HG03095 (cell line): ENCODE measurements around the gene TMEFF1.
A peak's percentile ranks its signal among the peaks of the same experiment; 100 is the strongest.
"Not testable (repeated sequence)": the region's sequence is repeated elsewhere in the genome, so short reads cannot be mapped to it uniquely, and the experiment has no call there.

Experiments
- ATAC-seq: cut with Tn5 transposase; IDR thresholded peaks from one replicate; pipeline ENCODE4 v1.9.1; 2021; ENCODE audit warnings: moderate library complexity; ENCODE audit not compliant: unreplicated experiment

Gene TMEFF1, protein sequence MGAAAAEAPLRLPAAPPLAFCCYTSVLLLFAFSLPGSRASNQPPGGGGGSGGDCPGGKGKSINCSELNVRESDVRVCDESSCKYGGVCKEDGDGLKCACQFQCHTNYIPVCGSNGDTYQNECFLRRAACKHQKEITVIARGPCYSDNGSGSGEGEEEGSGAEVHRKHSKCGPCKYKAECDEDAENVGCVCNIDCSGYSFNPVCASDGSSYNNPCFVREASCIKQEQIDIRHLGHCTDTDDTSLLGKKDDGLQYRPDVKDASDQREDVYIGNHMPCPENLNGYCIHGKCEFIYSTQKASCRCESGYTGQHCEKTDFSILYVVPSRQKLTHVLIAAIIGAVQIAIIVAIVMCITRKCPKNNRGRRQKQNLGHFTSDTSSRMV

GRCh38 chr9:100472788-100473275 is at the start of gene TMEFF1:
Gene TMEFF1, plus strand, starts transcription at chr9:100473149. Its CDS starts 396 bp downstream, at chr9:100473545.
- ATAC-seq, result peak; percentile 57

DNA sequence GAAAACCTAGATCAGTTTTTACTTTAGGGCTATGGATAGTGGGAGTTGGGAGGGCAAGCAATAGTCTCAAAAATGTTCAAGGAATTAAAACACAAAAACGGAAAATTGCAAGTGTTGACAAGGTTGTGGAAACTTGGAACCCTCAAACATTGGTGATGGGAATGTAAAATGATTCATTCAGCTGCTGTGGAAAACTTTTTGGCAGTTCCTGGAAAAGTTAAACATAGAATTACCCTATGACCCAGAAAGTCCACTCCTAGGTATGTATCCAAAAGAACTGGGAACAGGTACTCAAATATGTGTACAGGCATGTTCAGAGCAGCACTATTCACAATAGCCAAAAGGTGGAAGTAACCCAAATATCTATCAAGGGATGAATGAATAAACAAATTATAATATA is 47.2 kb upstream of the TMEFF1 start:
- no peak for ATAC-seq

DNA sequence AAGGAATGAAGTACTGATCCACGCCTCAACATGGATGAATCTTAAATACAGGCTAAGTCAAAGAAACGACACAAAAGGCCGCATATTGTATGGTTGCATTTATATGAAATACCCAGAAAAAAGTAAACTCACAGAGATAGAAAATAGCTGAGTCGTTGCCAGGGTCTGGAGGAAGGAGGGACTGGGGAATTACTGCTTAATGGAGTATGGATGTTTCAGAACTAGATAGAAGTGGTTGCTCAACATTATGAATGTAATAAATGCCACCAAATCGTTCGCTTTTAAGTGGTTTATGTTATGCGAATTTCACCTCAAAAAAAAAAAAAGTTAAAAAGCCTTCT is 46.8 kb upstream of the TMEFF1 start:
- ATAC-seq, result no peak

GRCh38 chr9:100426530-100427365 is 46.2 kb upstream of the TMEFF1 start, which contains the start of gene MSANTD3:
Gene MSANTD3, plus strand, starts transcription at chr9:100427143. Its CDS starts 14,796 bp downstream, at chr9:100441939.
- peak; percentile 73 for ATAC-seq

DNA sequence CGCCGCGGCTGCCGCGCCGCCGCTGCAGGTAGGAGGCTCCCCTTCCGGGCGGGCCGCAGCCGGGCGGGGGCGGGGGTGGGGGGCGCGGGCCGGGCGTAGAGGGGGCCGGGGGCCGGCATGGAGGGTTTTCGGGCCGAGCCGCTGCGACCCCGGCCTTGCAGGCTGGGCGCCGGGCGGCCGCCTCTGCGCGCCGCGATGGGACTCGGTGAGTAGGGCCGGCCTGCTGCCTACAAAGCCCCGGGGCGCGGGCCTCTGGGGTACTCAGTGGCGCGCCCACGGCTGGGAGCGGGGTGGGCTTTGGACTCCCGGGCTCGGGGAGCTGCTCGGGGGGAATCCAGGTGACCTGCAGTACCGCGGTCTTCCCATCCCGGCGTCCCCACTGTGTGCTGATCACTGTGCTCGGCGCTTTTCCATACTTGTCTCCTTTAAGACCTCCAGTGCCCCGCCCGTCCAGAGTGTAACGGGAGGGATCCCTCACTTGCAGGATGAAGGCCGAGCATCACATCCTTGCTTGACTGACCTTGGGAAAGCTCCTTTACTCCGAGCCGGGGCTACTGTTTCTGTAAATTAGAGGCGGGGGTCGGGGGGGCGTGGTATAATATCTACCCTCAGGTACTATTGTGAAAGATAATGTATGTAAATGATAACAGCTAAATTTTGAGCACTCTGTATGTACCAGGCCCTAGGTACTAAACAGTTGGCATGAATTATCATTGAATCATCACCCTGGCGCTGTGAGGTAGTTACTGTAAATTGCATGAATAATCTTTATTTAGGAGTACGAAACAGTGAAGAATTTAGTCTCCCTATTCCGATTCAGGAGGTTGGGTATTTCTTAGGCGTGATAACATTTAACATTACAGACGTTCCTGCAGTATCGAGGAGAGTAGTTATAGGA is 45.3 kb upstream of the TMEFF1 start:
- ATAC-seq, result peak; percentile 49

DNA sequence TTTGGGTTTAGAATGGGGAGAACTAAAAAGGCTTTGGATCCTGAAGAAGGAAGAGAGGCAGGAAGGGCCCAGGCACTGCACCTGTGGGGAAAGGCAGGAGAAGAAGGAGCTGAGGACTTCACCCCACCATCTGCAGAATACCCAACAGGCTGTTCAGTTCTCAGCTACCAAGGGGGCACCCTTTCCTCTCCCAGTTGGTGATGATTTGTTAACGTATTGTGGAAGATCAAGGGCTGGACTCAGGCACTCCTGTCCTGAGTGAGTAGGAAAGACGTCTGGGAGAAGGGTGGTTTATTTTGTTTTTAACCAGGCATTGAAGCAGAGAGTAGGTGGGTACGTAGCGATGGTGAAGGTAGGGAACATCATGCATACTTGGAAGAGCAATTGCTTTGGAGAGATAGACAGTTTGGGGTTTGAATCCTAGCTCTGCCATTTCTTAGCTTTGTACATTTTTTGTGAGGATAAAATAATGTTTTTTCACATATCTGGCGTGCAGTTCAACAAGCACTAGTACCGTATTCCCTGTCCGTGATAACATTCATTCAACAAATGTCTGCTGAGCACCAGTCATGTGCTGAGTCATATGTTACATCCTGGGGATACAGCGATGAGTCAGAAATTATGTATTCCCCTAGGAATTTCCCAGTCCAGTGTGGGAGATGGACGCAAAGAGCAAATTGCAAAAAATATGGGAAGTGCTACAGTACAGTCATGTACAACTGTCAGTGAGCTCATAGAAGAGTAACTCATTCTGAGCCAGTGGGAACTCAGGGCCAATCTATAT is 43.9 kb upstream of the TMEFF1 start:
- no peak for ATAC-seq

- no peak for ATAC-seq
These were observed 42.5 kb upstream of the TMEFF1 start for GRCh38 chr9:100430286-100430940.

- no peak for ATAC-seq
These were observed 41.1 kb upstream of the TMEFF1 start for GRCh38 chr9:100431886-100432285.

GRCh38 chr9:100432736-100433135 is 40.2 kb upstream of the TMEFF1 start:
- no peak for ATAC-seq

DNA sequence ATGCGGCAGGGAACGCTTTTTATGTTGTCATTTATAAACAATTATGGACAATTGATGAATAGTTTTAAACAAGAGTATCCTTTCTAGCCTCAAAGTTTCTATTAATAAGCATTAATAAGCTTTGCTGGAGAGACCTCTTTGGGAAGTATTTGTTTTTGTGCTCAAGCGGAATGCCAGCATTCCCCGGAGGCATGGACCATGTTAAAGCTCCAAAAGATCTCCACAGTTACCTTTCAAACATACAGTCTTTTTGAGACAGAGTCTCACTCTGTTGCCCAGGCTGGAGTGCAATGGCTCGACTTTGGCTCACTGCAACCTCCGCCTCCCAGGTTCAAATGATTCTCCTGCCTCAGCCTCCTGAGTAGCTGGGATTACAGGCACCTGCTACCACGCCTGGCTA is 36.4 kb upstream of the TMEFF1 start:
- no peak for ATAC-seq

GRCh38 chr9:100437860-100438805 is 34.8 kb upstream of the TMEFF1 start:
- peak; percentile 57 for ATAC-seq

DNA sequence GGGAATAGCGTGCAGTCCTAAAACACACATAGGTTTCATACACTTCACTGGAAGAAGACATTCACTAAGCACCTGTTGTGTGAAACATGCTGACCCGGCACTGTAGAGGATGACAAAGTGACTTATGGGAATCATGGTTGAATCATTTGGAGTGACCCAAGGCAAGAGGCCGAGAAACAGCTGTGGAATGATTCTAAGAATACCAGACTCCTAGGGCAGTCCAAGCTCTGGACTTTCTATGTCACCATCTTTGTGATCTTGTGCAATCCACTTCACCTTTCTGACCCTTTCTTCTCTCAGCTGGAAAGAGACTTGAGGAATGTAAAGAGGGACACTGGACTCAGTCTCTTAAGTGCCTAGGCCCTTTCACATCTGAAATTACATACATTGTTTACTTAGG is 32.9 kb upstream of the TMEFF1 start:
- ATAC-seq, result no peak

GRCh38 chr9:100440487-100440886 is 32.5 kb upstream of the TMEFF1 start:
- not testable (repeated sequence) for ATAC-seq

DNA sequence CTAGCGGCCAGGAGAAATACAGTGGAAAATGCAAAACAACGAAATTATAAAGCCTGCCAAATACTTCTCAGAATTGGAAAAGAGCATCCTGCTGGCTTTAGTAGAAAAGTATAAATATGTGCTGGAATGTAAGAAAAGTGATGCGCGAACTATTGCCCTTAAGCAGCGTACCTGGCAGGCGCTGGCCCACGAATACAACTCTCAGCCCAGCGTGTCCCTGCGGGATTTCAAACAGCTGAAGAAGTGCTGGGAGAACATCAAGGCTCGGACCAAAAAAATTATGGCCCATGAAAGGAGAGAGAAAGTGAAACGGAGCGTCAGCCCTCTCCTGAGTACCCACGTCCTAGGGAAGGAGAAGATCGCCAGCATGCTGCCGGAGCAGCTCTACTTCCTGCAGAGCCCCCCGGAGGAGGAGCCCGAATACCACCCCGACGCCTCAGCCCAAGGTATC is 31.0 kb upstream of the TMEFF1 start:
- ATAC-seq, result no peak

DNA sequence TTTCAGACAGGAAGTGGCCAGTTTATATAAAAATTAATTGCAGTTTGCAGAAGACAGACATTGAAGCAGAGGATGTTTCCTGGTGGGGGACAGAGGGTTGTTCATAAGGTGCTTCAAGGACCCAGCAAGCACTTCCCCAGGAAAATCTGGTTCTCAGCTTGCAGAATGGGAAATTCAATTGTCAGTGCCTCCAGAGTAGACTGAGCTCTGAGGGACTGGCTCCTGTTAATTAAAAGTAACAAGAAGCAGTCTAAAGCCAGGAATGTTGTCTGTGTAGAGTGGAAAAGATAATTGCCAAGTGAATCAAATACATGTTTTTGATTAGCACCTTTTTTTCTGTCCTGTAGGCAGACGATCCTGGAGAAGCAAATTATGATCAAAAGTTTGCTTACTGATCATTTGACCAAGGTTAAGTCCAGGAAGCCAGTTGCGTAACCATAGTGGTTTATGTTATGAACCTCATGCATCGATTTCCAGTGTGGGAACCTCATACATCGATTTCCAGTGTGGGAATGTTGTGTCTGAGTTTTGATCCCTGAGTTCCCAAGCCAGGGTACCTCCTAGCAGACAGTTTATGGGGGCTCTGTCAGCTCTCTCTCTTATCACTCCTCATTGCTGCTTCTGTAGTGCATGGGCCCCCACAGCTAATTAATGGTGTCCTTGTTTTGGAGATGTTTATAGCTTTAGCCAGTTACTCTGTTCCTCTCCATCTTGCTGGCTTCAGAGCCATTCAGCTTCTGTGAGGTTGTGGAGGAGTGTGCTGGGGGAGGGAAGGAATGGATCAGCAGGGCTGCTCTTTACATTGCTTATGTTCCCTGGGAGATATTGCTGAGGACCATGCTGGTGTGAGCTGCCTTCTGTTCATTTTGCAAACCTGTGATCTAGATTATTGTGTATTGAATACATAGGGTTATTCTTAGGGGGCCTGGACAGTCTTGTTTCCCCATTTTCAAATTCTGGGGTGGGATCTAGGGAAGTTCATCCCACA is 28.9 kb upstream of the TMEFF1 start:
- ATAC-seq, result no peak

- no peak for ATAC-seq
These were observed 27.6 kb upstream of the TMEFF1 start for GRCh38 chr9:100445161-100445902.
